ENCODE measurements around the gene C19orf81. TPM values are rescaled to one million over a fixed set of nuclear protein-coding genes. Genes with fewer than 3 reads are reported as not detected.
"Not testable (repeated sequence)": the region's sequence is repeated elsewhere in the genome, so short reads cannot be mapped to it uniquely, and the experiment has no call there.

C19orf81 gene
- total RNA-seq, result not detected

GRCh38 chr19:50649433-50650391 is at the start of gene C19orf81:
Gene C19orf81 (plus strand): TSS chr19:50649445. CDS start chr19:50649445, 0 bp downstream.
- TF ChIP-seq POLR2A (IDR thresholded peaks at IDR 0.05) (no peak), CTCF (IDR thresholded peaks at IDR 0.05) (no peak)
- intact Hi-C loops (cut with DNase I; ENCODE audit: low total_unique reads), result no loop called here
- no peaks in the 10 kb centered on the region for H3K36me3 ChIP-seq

GRCh38 chr19:50601407-50602088 is 47.7 kb upstream of the C19orf81 start:
- no peak for DNase-seq
- no peaks in the 10 kb centered on the region for H3K36me3 ChIP-seq
- H3K4me3 ChIP-seq, result no peak overlapping the region
- TF ChIP-seq CTCF (IDR thresholded peaks at IDR 0.05) (no peak), POLR2A (IDR thresholded peaks at IDR 0.05) (no peak)
- no peak overlapping the region for H3K27ac ChIP-seq
- H3K4me1 ChIP-seq, result no peaks in the 10 kb centered on the region
- peaks cover 0 to 5% of the 10 kb centered on the region in 2 donors for H3K27me3 ChIP-seq
- no peaks in the 10 kb centered on the region for H3K9me3 ChIP-seq
- intact Hi-C loops (cut with DNase I; ENCODE audit: low total_unique reads), result no loop called here

More at GRCh38 chr19:50649433-50650391, at the start of gene C19orf81:
- Histone ChIP-seq H3K27ac (no peak within 1 kb of the TSS), H3K27me3 (peaks cover 0 to 3% of the 10 kb centered on the region in 2 donors), H3K4me1 (no peaks in the 10 kb centered on the region), H3K9me3 (no peaks in the 10 kb centered on the region), H3K4me3 (no peak within 1 kb of the TSS)
- no peak for DNase-seq

GRCh38 chr19:50602089-50602422 is 47.2 kb upstream of the C19orf81 start:
- Histone ChIP-seq H3K4me1 (no peaks in the 10 kb centered on the region), H3K27me3 (peaks cover 0 to 5% of the 10 kb centered on the region in 2 donors), H3K9me3 (no peaks in the 10 kb centered on the region), H3K4me3 (no peak overlapping the region), H3K36me3 (no peaks in the 10 kb centered on the region), H3K27ac (no peak overlapping the region)
- no peak for DNase-seq
- no peak for TF ChIP-seq CTCF (IDR thresholded peaks at IDR 0.05)
- intact Hi-C loops (cut with DNase I; ENCODE audit: low total_unique reads), result no loop called here

GRCh38 chr19:50602496-50602895 is 46.7 kb upstream of the C19orf81 start:
- Histone ChIP-seq H3K4me3 (no peak overlapping the region), H3K27ac (no peak overlapping the region), H3K27me3 (peaks cover 0 to 5% of the 10 kb centered on the region in 2 donors), H3K36me3 (no peaks in the 10 kb centered on the region), H3K9me3 (no peaks in the 10 kb centered on the region), H3K4me1 (no peaks in the 10 kb centered on the region)
- TF ChIP-seq POLR2A (IDR thresholded peaks at IDR 0.05), result no peak
- no peak for TF ChIP-seq CTCF (IDR thresholded peaks at IDR 0.05)
- no peak for DNase-seq
- intact Hi-C loops (cut with DNase I; ENCODE audit: low total_unique reads), result no loop called here

- H3K27me3 ChIP-seq, result peaks cover 0 to 5% of the 10 kb centered on the region in 2 donors
- H3K4me3 ChIP-seq, result no peak overlapping the region
- H3K9me3 ChIP-seq, result no peaks in the 10 kb centered on the region
- H3K4me1 ChIP-seq, result no peaks in the 10 kb centered on the region
- H3K36me3 ChIP-seq, result no peaks in the 10 kb centered on the region
- H3K27ac ChIP-seq, result no peak overlapping the region
- TF ChIP-seq POLR2A (IDR thresholded peaks at IDR 0.05) (no peak), CTCF (IDR thresholded peaks at IDR 0.05) (no peak)
- intact Hi-C loops (cut with DNase I; ENCODE audit: low total_unique reads), result no loop called here
- DNase-seq, result no peak
These were observed 46.3 kb upstream of the C19orf81 start for GRCh38 chr19:50602935-50603334.

- H3K4me1 ChIP-seq; H3K36me3 ChIP-seq; H3K27ac ChIP-seq; H3K27me3 ChIP-seq; H3K4me3 ChIP-seq; H3K9me3 ChIP-seq; DNase-seq; intact Hi-C loops (cut with DNase I; ENCODE audit: low total_unique reads): not testable (repeated sequence)
These were observed 44.8 kb upstream of the C19orf81 start for GRCh38 chr19:50604264-50605073.
